Thoracic aorta (tissue), 2 donors: ENCODE data around the gene UVRAG. TPM values are rescaled to one million over a fixed set of nuclear protein-coding genes. Genes with fewer than 3 reads are reported as not detected.
A peak's percentile ranks its signal among the peaks of the same experiment; 100 is the strongest.

Source experiments
- ATAC-seq: fragments of 150-250 bp; one replicate; pipeline ENCODE4 v1.8.0; 2017; ENCODE audit warnings: low read depth; ENCODE audit not compliant: insufficient number of reproducible peaks, low FRiP score
- DNase-seq: peaks from one replicate; pipeline ENCODE4 v3.0.0-alpha.2; 2020; ENCODE audit warnings: low spot score
- H3K27ac ChIP-seq, 2 donors: fragments of 200-600 bp; sonication (generic); 1 replicate in 1 of 2; 2 replicates in 1 of 2; pipeline ENCODE4 v1.5.1; 2016; ENCODE audit warnings: mild to moderate bottlenecking in 2 of 2, moderate library complexity in 2 of 2
- H3K27me3 ChIP-seq: fragments of 200-600 bp; sonication (generic); replicated peaks from 2 replicates; pipeline ENCODE4 v1.6.0; 2016; ENCODE audit warnings: mild to moderate bottlenecking; ENCODE audit not compliant: insufficient read depth
- H3K36me3 ChIP-seq: fragments of 200-600 bp; sonication (generic); one replicate; pipeline ENCODE4 v1.5.1; 2016
- H3K4me1 ChIP-seq, 2 donors: fragments of 200-600 bp; sonication (generic); 1 replicate in 1 of 2; 2 replicates in 1 of 2; pipeline versions ENCODE4 v1.5.1 to v1.6.0; 2016; ENCODE audit warnings: low read depth in 2 of 2, mild to moderate bottlenecking in 1 of 2; ENCODE audit not compliant: control insufficient read depth in 1 of 2
- H3K4me3 ChIP-seq: fragments of 200-600 bp; sonication (generic); 2 replicates; pipeline ENCODE4 v1.5.1; 2016; ENCODE audit warnings: mild to moderate bottlenecking
- H3K9me3 ChIP-seq: fragments of 200-600 bp; sonication (generic); 2 replicates; pipeline ENCODE4 v1.5.1; 2016
- total RNA-seq, 2 donors: library from RNA; depleted of rRNA; stranded (reverse); fragments of >200 nt; gene quantifications; one replicate each; pipeline versions ENCODE4 v1.1.0 to v1.2.3, GENCODE V29; 2016
- TF ChIP-seq, protein P1 (sequence below): fragments of 200-600 bp; sonication (generic); IDR thresholded peaks from one replicate; pipeline ENCODE4 v1.5.1; 2019; ENCODE audit warnings: antibody characterized with exemption

The UVRAG gene
- total RNA-seq, 2 donors from 2014 or later: 20.4 to 27.7 TPM

DNA sequence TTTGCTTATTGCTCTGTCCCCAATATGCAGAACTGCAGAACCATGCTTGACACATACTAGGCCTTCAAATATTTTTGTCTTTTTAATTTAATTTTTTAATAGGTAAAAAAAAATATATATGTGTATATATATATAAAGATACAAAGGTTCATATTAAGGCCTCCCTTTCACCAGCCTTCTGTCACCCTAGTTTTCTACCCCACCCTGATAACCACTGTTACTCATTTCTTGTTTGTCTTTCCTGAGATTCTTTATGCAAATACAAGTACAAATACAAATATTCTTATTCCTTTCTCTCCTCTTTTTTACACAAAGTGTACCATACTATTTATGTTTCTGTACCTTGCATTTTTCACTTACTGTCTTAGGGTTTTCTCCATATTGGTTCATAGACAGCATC is 43.0 kb downstream of the UVRAG start:
- DNase-seq (no peak), ATAC-seq (no peak)
- Histone ChIP-seq H3K27me3 (no peaks in the 10 kb centered on the region), H3K9me3 (no peaks in the 10 kb centered on the region), H3K4me1 (peaks cover 7 to 8% of the 10 kb centered on the region in 2 donors), H3K4me3 (no peak overlapping the region), H3K36me3 (peaks cover 7% of the 10 kb centered on the region), H3K27ac (no peak overlapping the region)
- TF ChIP-seq, protein P1, sequence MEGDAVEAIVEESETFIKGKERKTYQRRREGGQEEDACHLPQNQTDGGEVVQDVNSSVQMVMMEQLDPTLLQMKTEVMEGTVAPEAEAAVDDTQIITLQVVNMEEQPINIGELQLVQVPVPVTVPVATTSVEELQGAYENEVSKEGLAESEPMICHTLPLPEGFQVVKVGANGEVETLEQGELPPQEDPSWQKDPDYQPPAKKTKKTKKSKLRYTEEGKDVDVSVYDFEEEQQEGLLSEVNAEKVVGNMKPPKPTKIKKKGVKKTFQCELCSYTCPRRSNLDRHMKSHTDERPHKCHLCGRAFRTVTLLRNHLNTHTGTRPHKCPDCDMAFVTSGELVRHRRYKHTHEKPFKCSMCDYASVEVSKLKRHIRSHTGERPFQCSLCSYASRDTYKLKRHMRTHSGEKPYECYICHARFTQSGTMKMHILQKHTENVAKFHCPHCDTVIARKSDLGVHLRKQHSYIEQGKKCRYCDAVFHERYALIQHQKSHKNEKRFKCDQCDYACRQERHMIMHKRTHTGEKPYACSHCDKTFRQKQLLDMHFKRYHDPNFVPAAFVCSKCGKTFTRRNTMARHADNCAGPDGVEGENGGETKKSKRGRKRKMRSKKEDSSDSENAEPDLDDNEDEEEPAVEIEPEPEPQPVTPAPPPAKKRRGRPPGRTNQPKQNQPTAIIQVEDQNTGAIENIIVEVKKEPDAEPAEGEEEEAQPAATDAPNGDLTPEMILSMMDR: no peak

DNA sequence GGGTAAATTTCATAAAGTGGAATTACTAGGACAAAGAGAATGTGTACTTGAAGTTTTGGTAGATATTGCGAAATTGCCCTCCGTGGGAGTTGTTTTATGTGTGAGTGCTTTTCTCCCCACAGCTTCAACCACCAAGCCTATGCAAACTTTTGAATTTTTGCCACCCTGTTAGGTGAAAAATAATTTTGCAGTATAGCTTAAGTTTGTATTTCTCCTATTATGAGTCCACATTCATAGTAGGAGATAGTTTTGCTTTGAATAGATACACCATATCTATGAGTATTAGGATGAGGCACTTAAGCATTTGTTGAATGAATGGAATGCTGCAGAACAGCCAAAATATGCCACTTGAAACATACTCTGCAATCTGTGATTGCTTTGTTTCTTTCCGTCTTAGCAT is 43.6 kb downstream of the UVRAG start:
- Histone ChIP-seq H3K36me3 (peaks cover 9% of the 10 kb centered on the region), H3K4me1 (peaks cover 7 to 8% of the 10 kb centered on the region in 2 donors), H3K9me3 (no peaks in the 10 kb centered on the region), H3K4me3 (no peak overlapping the region), H3K27ac (no peak overlapping the region), H3K27me3 (no peaks in the 10 kb centered on the region)
- no peak for DNase-seq
- ATAC-seq: no peak
- TF ChIP-seq, protein P1: no peak

DNA sequence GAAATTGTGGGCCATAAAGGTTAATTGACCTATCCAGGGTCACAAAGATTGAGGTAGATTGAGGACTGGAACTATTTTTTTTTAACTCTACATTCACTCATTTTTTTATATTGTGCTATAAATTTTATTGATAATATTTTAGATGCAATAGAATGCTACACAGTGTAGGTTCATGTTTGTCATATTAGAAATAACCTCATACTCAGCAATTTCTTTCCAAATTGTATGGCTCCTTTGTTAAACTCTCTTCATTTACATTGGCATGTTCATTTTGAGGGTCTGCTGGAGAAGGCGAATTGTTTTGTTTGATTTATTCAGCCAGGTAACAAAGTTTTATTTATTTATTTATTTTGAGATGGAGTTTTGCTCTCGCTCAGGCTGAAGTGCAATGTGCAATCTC is 44.6 kb downstream of the UVRAG start:
- no peak overlapping the region for H3K4me3 ChIP-seq
- peaks cover 9% of the 10 kb centered on the region for H3K36me3 ChIP-seq
- H3K4me1 ChIP-seq: peaks cover 7 to 8% of the 10 kb centered on the region in 2 donors
- H3K27me3 ChIP-seq: no peaks in the 10 kb centered on the region
- DNase-seq: no peak
- TF ChIP-seq, protein P1: no peak
- H3K9me3 ChIP-seq: no peaks in the 10 kb centered on the region
- no peak for ATAC-seq
- no peak overlapping the region for H3K27ac ChIP-seq

DNA sequence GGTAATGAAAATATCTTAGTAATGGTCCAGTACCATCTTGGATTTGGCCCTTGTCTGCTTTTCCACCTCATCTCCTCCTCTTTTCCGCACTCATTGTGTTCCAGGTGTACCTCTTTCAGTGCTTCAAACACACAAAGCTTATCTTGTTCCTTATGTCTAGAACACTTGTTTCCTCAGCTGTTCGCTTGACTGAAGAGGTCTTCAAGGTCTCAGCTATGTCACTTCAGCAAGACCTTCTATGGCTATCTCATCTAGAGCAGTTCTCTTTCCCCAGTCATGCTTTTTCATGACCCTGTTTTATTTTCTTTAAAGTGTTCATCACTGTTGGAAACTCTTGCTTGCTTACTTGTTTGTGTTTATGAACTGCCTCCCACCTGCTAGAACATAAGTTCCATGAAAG is 47.4 kb downstream of the UVRAG start:
- Histone ChIP-seq H3K36me3 (peaks cover 9% of the 10 kb centered on the region), H3K4me1 (peaks cover 7 to 8% of the 10 kb centered on the region in 2 donors), H3K9me3 (no peaks in the 10 kb centered on the region), H3K27me3 (no peaks in the 10 kb centered on the region), H3K27ac (no peak overlapping the region), H3K4me3 (no peak overlapping the region)
- TF ChIP-seq, protein P1: no peak
- DNase-seq (no peak), ATAC-seq (no peak)

DNA sequence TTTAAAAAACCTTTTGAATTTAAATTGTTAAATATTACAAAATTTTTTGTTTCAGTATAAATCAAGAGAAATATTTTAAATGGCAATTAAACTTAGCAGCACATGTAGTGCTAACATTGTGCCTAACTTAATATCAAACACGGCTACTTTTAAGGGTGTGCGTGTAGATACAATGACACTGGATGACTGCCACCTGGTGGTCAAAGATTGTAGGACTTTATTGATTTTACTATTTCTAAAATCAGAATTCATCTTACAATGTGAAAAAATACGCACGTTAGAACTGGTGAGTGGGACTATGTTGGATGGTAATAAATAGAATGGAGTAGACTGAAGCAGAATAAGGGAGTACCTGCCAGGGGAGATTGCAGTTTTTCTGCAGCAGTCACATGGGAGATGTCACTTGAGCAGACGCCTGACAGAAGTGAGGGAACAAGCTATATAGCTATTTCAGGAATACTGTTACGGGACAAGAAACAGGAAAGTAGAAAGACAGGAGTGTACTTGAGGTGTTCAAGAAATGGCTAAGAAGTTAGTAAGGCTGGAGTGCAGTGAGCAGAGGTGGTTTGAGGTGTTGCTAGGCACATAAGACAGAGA is 52.9 kb downstream of the UVRAG start:
- ATAC-seq: no peak
- peaks cover 3% of the 10 kb centered on the region for H3K36me3 ChIP-seq

More for the DNA sequence above, 52.9 kb downstream of the UVRAG start:
- Histone ChIP-seq H3K9me3 (no peaks in the 10 kb centered on the region), H3K27ac (no peak overlapping the region), H3K4me3 (no peak overlapping the region), H3K27me3 (no peaks in the 10 kb centered on the region), H3K4me1 (no peaks in the 10 kb centered on the region)
- DNase-seq: no peak
- TF ChIP-seq, protein P1: peak; percentile 86
